ENCODE results near the gene DEDD. TPM values are rescaled to one million over a fixed set of nuclear protein-coding genes. Genes with fewer than 3 reads are reported as not detected.

DEDD gene
- total and polyA plus RNA-seq, 2 of the 4 experiments (the other 2 are of a cell fraction), result 40.2 to 47.9 TPM

DNA sequence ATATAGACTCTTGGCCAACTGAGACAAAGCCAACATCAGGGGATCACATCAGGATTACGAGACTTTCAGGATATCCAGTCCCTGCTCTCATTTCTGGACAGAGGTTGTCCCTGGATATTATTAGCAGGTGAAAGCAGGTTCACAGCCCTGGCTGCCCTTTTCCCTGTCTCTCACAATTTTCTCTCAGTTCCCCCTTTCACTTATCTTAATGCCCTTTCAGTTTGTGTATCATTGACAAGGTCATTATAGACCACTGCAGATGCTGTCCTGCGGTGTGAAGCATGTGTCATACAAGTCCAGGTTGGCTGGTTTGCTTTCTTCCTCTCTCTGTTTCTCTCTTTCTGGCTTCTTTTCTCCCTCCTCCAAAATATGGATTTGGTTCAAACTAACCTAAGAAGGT, 36.5 kb downstream of the DEDD start:
- BruUV-seq (replicated peaks), result no TSS peak
- Histone ChIP-seq H3K23ac (ENCODE audit: low read depth, low read length) (no peak overlapping the region), H3K27ac (ENCODE audit: insufficient read depth, low read length) (no peak overlapping the region), H3K9ac (ENCODE audit: low read depth, low read length) (no peak overlapping the region), H3K18ac (ENCODE audit: low read depth, low read length) (no peak overlapping the region), H2AFZ (replicated peaks; ENCODE audit: low read length, poor library complexity) (no peak overlapping the region), H2BK120ac (ENCODE audit: low read depth, low read length) (no peak overlapping the region), H3K4me2 (ENCODE audit: low read depth, low read length) (no peak overlapping the region), H2BK20ac (ENCODE audit: low read depth, low read length) (no peak overlapping the region), H2AK9ac (replicated peaks; ENCODE audit: low read depth, low read length, poor library complexity) (no peak overlapping the region), H3K9me3 (ENCODE audit: control insufficient read depth, insufficient read depth, low read length) (no peaks in the 10 kb centered on the region), H4K8ac (ENCODE audit: low read depth in 2 of 2, low read length in 2 of 2) (no peak overlapping the region), H2BK5ac (ENCODE audit: low read depth, low read length, poor library complexity, severe bottlenecking) (no peak overlapping the region), H3K4me1 (ENCODE audit: control insufficient read depth, insufficient read depth, low read length) (peaks cover 12% of the 10 kb centered on the region), H3K4ac (ENCODE audit: low read depth, low read length) (no peak overlapping the region), H4K20me1 (ENCODE audit: insufficient read depth, low read length) (peaks cover 10% of the 10 kb centered on the region), H3K4me3 (ENCODE audit: insufficient read depth, low read depth, low read length) (no peak overlapping the region), H4K5ac (ENCODE audit: low read depth, low read length) (no peak overlapping the region), H3K9me1 (ENCODE audit: insufficient read depth, low read length) (peaks cover 9% of the 10 kb centered on the region), H3K56ac (ENCODE audit: extremely low read depth, insufficient read depth, low read length) (no peak overlapping the region), H2AK5ac (ENCODE audit: low read depth, low read length) (no peak overlapping the region), H3K14ac (replicated peaks; ENCODE audit: low read depth, low read length) (no peak overlapping the region), H2BK15ac (ENCODE audit: low read depth, low read length) (no peak overlapping the region), H3K27me3 (ENCODE audit: control insufficient read depth, insufficient read depth, low read length) (no peaks in the 10 kb centered on the region), H3K79me1 (ENCODE audit: low read depth in 1 of 2, low read length in 2 of 2) (no peaks in the 10 kb centered on the region; a peak in 1 of 4 replicates), H4K91ac (ENCODE audit: insufficient read depth, low read depth, low read length) (no peak overlapping the region), H3K36me3 (ENCODE audit: control insufficient read depth, insufficient read depth, low read length) (peaks cover 3% of the 10 kb centered on the region; the same call in 1 of the 2 replicates)
- dilution Hi-C loops (cut with HindIII; ENCODE audit: low sequenced_read_pairs, unreplicated experiment) (no loop called here), intact Hi-C loops (cut with micrococcal nuclease) (loop anchor here (2.0 to 5.0 kb wide), 2 partner anchors 23 to 369 kb away; no protein-coding TSS in a partner anchor), in situ Hi-C loops (cut with MboI; ENCODE audit: low sequenced_read_pairs) (loop anchor here (5.0 kb wide), 1 partner anchor 99 kb away; no protein-coding TSS in a partner anchor)
- POLR2A ChIA-PET (ENCODE audit: unreplicated experiment), result no interaction called here
- DNase-seq (no peak), ATAC-seq (ENCODE audit: low read depth) (no peak)
- WGBS, 2 experiments (ENCODE audit: extremely low coverage in 2 of 2, insufficient read length in 1 of 2), result 83% methylated on average over 1 of the region's 2 CpGs; no CpG with 5 or more reads in 1 of the 2 experiments
- TF ChIP-seq RAD21 (IDR thresholded peaks at IDR 0.05; ENCODE audit: low read length) (no peak), FOS (IDR thresholded peaks at IDR 0.05; ENCODE audit: low read depth, low read length) (no peak), MAZ (IDR thresholded peaks at IDR 0.05; ENCODE audit: borderline replicate concordance, low read depth, low read length) (no peak), MAFK (IDR thresholded peaks at IDR 0.05; ENCODE audit: low read depth, low read length) (no peak), RFX5 (IDR thresholded peaks at IDR 0.05; ENCODE audit: low read depth, low read length) (no peak), POLR2A (IDR thresholded peaks at IDR 0.05; ENCODE audit: low read depth, low read length) (no peak), NFE2L2 (IDR thresholded peaks at IDR 0.05; ENCODE audit: low read depth, low read length) (no peak), MXI1 (IDR thresholded peaks at IDR 0.05; ENCODE audit: borderline replicate concordance, low read depth, low read length) (no peak), CEBPB (IDR thresholded peaks at IDR 0.05; ENCODE audit: low read depth, low read length) (no peak), SMC3 (IDR thresholded peaks at IDR 0.05; ENCODE audit: low read depth, low read length) (no peak), CHD1 (IDR thresholded peaks at IDR 0.05; ENCODE audit: low read depth, low read length) (no peak), BHLHE40 (IDR thresholded peaks at IDR 0.05; ENCODE audit: low read depth, low read length) (no peak), RCOR1 (IDR thresholded peaks at IDR 0.05; ENCODE audit: insufficient replicate concordance, low read length) (no peak)
- TF ChIP-seq, protein P1, sequence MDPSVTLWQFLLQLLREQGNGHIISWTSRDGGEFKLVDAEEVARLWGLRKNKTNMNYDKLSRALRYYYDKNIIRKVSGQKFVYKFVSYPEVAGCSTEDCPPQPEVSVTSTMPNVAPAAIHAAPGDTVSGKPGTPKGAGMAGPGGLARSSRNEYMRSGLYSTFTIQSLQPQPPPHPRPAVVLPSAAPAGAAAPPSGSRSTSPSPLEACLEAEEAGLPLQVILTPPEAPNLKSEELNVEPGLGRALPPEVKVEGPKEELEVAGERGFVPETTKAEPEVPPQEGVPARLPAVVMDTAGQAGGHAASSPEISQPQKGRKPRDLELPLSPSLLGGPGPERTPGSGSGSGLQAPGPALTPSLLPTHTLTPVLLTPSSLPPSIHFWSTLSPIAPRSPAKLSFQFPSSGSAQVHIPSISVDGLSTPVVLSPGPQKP (IDR thresholded peaks at IDR 0.05; ENCODE audit: borderline replicate concordance, low read depth, low read length), result no peak
- CTCF ChIA-PET, result interaction anchor here (1.6 to 2.4 kb wide), 3 partner anchors 11 to 61 kb away, joined by 3 to 13 read pairs (median 5); partner anchors contain the start of gene USF1
